Pancreas (tissue), 10 donors: ENCODE data around the gene TP53I13. TPM values are rescaled to one million over a fixed set of nuclear protein-coding genes. Genes with fewer than 3 reads are reported as not detected.
A peak's percentile ranks its signal among the peaks of the same experiment; 100 is the strongest.

Experiments
- ATAC-seq, 4 donors: fragments of 200-7000 bp; cut with Tn5 transposase; one replicate each; pipeline versions ENCODE4 v1.8.0 to v1.9.1; 2020; ENCODE audit warnings: mild to moderate bottlenecking in 4 of 4, moderate library complexity in 4 of 4
- DNase-seq, 6 donors: peaks; one replicate each; pipeline ENCODE4 v3.0.0-alpha.2; 2020
- FAIRE-seq: peaks from 2 replicates; lab custom pipeline; 2012; peaks lifted over from hg19 to GRCh38; lab: Jason Lieb, UNC
- H3K27ac ChIP-seq, 4 donors: fragments of 200-600 bp; sonication (generic); 1 replicate in 3 of 4; 2 replicates in 1 of 4; pipeline versions ENCODE4 v1.5.0 to v1.8.0; 2020
- H3K27me3 ChIP-seq, 4 donors: fragments of 200-600 bp; one replicate each; pipeline ENCODE4 v1.8.0; 2021
- H3K36me3 ChIP-seq, 3 donors: fragments of 200-600 bp; sonication (generic) in 1 of 3; one replicate each; pipeline versions ENCODE4 v1.5.0 to v1.8.0; 2020 to 2021
- H3K4me1 ChIP-seq, 3 donors: fragments of 200-600 bp; one replicate each; pipeline ENCODE4 v1.8.0; 2021
- H3K4me3 ChIP-seq, 4 donors: fragments of 200-600 bp; sonication (generic) in 2 of 4; one replicate each; pipeline versions ENCODE4 v1.5.0 to v1.8.0; 2020 to 2021
- H3K9me3 ChIP-seq, 4 donors: fragments of 200-600 bp; one replicate each; pipeline ENCODE4 v1.8.0; 2021
- WGBS, 2 donors: extraction: QIAGEN DNeasy Blood & Tissue Kit; methylation state at CpG; one replicate each; pipeline ENCODE4 v1.1.7; 2013; 5-methylcytosine and 5-hydroxymethylcytosine counted together
- intact Hi-C, 3 donors: fragments of 100-400 bp; cut with DNase I; formaldehyde crosslinking; loops; one replicate each; pipeline versions ENCODE4 v1.11.1 to v1.14.2; 2022
- polyA plus RNA-seq, 2 donors: library from polyadenylated mRNA; stranded (reverse); fragments of 200-250 nt; gene quantifications; one replicate each; pipeline ENCODE4 v1.2.3, GENCODE V29; 2013
- total RNA-seq, 6 donors: library from RNA; stranded (reverse); fragmentation: NEBNext Ultra II Directional in 4 of 6; extraction: Animal tissue kit (Norgen Biotek cat#: 25700) in 4 of 6; gene quantifications; one replicate each; pipeline versions ENCODE4 v1.2.1 to v1.2.4, GENCODE V29; 2021 to 2023
- TF ChIP-seq, protein P1 (sequence below), 4 donors: fragments of 200-600 bp; sonication (generic) in 3 of 4; IDR thresholded peaks; one replicate each; pipeline versions ENCODE4 v1.5.0 to v1.8.0; 2021; ENCODE audit warnings: antibody characterized with exemption in 4 of 4
- donor health status: healthy with polysubstance abuse.
- donor health status: DM: no; HTN: no; CAD: no; lungs with moderate emphysema.
- donor health status: DM: no; HTN: no; CAD: no.
- donor health status: control.
- donor health status: control.
- donor health status: Bipolar disorder and iron deficiency.
- donor health status: DM: yes; HTN: yes; CAD: no.
- donor health status: DM: no; HTN: no; CAD: no.
- donor health status: DM: no; HTN: no; CAD: no.
- donor health status: DM: yes; HTN: yes; CAD: no.

TP53I13 gene, protein sequence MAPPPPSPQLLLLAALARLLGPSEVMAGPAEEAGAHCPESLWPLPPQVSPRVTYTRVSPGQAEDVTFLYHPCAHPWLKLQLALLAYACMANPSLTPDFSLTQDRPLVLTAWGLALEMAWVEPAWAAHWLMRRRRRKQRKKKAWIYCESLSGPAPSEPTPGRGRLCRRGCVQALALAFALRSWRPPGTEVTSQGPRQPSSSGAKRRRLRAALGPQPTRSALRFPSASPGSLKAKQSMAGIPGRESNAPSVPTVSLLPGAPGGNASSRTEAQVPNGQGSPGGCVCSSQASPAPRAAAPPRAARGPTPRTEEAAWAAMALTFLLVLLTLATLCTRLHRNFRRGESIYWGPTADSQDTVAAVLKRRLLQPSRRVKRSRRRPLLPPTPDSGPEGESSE
- total RNA-seq (10 to 100 TPM; 16.5 to 45.4 (median 21.5) TPM), polyA plus RNA-seq (100 to 1,000 TPM; 120 to 176 TPM)

DNA sequence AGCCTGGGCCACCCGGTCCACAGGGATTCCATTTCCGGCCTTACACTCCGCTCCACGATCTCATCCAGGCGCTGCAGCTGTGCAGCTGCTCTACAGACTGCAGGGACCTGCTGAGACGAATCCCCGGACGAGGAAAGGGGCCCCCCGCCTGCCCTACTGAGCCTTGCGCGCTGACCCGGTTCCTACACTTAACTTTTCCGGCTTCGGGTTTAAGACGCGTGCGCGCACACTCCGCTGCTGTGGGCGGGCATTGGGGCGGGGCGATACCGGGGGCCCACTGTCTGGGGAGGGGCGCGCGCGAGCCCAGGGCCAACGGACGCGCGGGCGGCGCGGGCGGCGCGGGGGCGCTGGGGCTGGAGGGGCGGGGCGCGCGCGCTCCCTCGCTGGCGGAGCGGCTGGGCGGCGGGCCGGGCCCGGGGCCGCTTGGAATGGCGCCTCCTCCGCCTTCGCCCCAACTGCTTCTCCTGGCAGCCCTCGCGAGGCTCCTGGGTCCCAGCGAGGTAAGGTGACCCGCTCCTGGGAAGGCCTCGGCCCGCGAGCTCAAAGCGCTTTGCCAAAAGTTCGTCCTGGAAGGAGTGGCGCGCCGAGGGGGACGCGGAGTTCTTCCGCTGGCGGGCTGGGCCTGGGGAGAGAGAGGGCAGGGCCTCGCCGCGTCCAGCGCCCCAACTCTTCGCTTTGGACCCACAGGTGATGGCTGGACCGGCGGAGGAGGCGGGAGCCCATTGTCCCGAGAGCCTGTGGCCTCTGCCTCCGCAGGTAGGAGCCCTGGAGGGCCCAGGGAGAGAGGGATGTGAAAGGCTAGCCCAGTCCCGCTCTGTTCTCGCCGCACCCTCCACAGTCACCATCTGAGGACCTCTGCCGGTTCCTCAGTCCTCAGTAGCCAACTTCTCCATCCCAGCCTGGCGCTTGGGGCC is at the start of gene TP53I13:
Gene TP53I13, plus strand, starts transcription at position 371 of the 914 bp plus-strand sequence. Its CDS starts 58 bp downstream, at position 429.
- intact Hi-C loops: no loop called here

DNA sequence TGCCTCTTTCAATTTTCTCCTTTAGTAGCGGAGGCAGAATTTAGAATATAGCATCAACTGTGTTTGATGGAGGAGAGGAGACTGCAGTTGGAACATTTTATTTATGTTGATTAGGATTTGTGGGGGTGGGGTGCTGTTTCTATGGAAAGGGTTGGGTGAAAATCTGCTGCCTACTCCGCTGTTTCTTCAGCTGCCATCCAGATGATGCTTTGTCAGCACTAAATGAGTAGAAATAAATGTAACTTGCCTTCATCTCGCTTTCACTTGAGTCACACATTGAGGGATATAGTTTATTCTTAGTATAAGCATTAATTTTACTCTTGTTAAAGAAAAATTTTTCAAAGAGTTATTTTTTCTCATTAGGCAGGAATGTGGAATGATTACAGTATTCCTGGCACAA is 43.8 kb upstream of the TP53I13 start:
- no peaks in the 10 kb centered on the region for H3K4me1 ChIP-seq
- WGBS, 2 donors: 94% methylated on average over 3 of the region's 3 CpGs
- H3K36me3 ChIP-seq: peaks cover 0 to 23% (median 4%) of the 10 kb centered on the region in 3 donors
- H3K9me3 ChIP-seq: no peaks in the 10 kb centered on the region
- H3K27ac ChIP-seq: no peak overlapping the region
- FAIRE-seq (no peak), DNase-seq (no peak), ATAC-seq (no peak)
- intact Hi-C loops: no loop called here
- no peaks in the 10 kb centered on the region for H3K27me3 ChIP-seq
- TF ChIP-seq, protein P1, sequence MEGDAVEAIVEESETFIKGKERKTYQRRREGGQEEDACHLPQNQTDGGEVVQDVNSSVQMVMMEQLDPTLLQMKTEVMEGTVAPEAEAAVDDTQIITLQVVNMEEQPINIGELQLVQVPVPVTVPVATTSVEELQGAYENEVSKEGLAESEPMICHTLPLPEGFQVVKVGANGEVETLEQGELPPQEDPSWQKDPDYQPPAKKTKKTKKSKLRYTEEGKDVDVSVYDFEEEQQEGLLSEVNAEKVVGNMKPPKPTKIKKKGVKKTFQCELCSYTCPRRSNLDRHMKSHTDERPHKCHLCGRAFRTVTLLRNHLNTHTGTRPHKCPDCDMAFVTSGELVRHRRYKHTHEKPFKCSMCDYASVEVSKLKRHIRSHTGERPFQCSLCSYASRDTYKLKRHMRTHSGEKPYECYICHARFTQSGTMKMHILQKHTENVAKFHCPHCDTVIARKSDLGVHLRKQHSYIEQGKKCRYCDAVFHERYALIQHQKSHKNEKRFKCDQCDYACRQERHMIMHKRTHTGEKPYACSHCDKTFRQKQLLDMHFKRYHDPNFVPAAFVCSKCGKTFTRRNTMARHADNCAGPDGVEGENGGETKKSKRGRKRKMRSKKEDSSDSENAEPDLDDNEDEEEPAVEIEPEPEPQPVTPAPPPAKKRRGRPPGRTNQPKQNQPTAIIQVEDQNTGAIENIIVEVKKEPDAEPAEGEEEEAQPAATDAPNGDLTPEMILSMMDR (IDR thresholded peaks at IDR 0.05): no peak
- H3K4me3 ChIP-seq: no peak overlapping the region

More for the DNA sequence above, at the start of gene TP53I13:
- Histone ChIP-seq H3K27ac (peak within 1 kb of the TSS; percentile 78 to 89 (median 85)), H3K4me3 (peak within 1 kb of the TSS; percentile 52 to 81 (median 66)), H3K36me3 (no peaks in the 10 kb centered on the region), H3K9me3 (no peaks in the 10 kb centered on the region), H3K4me1 (peaks cover 6 to 23% (median 21%) of the 10 kb centered on the region in 3 donors), H3K27me3 (no peaks in the 10 kb centered on the region)
- WGBS, 2 donors: 1% methylated on average over 52 to 85 of the region's 85 CpGs
- ATAC-seq (peak; percentile 68 to 74 (median 72)), DNase-seq (peak; percentile 87 to 96 (median 92)), FAIRE-seq (no peak)
- TF ChIP-seq, protein P1 (IDR thresholded peaks at IDR 0.05): no peak

DNA sequence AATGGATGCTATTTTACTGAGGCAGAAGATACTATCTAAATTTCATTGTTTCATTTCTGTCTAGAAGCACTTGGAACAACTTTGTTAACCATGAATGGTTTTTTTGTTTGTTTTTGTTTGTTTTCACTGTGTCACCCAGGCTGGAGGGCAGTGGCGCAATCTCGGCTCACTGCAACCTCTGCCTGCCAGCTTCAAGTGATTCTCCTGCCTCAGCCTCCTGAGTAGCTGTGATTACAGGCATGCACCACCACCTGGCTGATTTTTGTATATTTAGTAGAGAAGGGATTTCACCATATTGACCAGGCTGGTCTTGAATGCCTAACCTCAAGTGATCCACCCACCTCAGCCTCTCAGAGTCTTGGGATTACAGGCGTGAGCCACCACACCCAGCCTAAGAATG is 42.2 kb upstream of the TP53I13 start:
- Histone ChIP-seq H3K4me1 (no peaks in the 10 kb centered on the region), H3K36me3 (peaks cover 0 to 24% (median 4%) of the 10 kb centered on the region in 3 donors), H3K9me3 (no peaks in the 10 kb centered on the region), H3K27ac (no peak overlapping the region), H3K27me3 (no peaks in the 10 kb centered on the region), H3K4me3 (no peak overlapping the region)
- 91 to 93% methylated on average over 3 of the region's 3 CpGs for WGBS, 2 donors
- DNase-seq (no peak), ATAC-seq (no peak), FAIRE-seq (no peak)
- intact Hi-C loops: no loop called here
- TF ChIP-seq, protein P1 (IDR thresholded peaks at IDR 0.05): no peak

DNA sequence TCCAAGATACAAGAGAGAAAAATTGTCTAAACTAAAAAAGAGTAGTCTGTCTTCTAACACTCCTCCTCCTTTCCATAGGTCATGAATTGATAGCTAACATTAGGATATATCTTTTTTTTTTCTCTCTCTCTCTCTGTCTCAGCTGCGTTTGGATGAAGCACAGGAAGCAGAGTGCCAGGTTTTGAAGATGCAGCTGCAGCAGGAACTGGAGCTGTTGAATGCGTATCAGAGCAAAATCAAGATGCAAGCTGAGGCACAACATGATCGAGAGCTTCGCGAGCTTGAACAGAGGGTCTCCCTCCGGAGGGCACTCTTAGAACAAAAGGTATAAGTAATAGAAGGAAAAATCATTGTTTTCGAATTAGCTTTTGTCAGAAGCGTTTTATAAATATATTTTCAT is 34.5 kb upstream of the TP53I13 start:
- Histone ChIP-seq H3K4me3 (no peak overlapping the region), H3K9me3 (no peaks in the 10 kb centered on the region), H3K4me1 (no peaks in the 10 kb centered on the region), H3K36me3 (peaks cover 0 to 23% (median 0%) of the 10 kb centered on the region in 3 donors), H3K27me3 (no peaks in the 10 kb centered on the region), H3K27ac (no peak overlapping the region)
- WGBS, 2 donors: 93 to 94% methylated on average over 8 of the region's 8 CpGs
- intact Hi-C loops: no loop called here
- no peak for DNase-seq
- TF ChIP-seq, protein P1 (IDR thresholded peaks at IDR 0.05): no peak
- no peak for ATAC-seq
- no peak for FAIRE-seq
